Prostate gland (tissue), 2 donors: ENCODE data around the gene TMEM176A.

Source experiments
- POLR2A ChIP-seq: fragments of 450-650 bp; IDR thresholded peaks from one replicate; pipeline ENCODE4 v1.6.1; 2016; ENCODE audit warnings: antibody characterized with exemption, mild to moderate bottlenecking
- POLR2AphosphoS5 ChIP-seq: sonication (generic); formaldehyde crosslinking; IDR thresholded peaks from one replicate; pipeline ENCODE4 v1.6.1; 2017; ENCODE audit warnings: antibody characterized with exemption
- TF ChIP-seq, protein P1 (sequence below), 4 experiments: fragments of 200-600 bp in 2 of 4; fragments of 450-650 bp in 2 of 4; sonication (generic) in 2 of 4; IDR thresholded peaks; 1 replicate in 3 of 4; 2 replicates in 1 of 4; pipeline ENCODE4 v1.5.1; 2016 to 2019; ENCODE audit warnings: antibody characterized with exemption in 4 of 4, mild to moderate bottlenecking in 2 of 4, moderate library complexity in 2 of 4

DNA sequence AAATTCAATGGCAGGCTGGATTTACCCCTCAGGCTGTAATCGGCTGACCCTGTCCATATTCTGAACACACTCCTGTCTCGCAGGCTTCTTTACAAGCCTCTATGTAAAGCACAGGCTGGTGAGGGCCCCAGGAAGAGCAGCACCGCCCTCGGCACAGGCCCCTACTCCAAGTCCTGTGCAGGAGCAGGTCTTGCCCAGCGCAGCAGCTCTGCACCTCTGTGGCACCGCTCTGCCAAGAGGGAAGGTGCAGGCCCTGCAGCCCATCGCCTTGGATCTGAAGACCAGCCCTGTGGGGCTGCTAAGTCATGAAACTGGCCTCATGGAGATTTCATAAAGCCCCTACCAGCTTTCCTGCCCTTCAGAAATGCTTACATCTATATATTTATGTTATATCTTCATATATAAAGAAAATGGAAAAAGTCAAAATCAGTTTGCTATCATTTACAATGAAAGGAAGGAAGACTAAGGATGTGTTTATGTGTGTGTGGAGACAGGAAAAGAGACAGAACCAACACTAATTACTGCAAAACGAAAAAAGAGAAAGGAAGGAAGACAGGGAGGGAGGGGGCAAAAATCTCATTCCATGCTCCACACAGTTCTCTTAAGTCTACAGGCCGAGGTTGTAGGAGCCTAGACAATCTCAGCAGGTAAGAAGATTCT is 10.0 kb upstream of the TMEM176A start:
- TF ChIP-seq POLR2AphosphoS5 (no peak), POLR2A (no peak)
- TF ChIP-seq, protein P1, sequence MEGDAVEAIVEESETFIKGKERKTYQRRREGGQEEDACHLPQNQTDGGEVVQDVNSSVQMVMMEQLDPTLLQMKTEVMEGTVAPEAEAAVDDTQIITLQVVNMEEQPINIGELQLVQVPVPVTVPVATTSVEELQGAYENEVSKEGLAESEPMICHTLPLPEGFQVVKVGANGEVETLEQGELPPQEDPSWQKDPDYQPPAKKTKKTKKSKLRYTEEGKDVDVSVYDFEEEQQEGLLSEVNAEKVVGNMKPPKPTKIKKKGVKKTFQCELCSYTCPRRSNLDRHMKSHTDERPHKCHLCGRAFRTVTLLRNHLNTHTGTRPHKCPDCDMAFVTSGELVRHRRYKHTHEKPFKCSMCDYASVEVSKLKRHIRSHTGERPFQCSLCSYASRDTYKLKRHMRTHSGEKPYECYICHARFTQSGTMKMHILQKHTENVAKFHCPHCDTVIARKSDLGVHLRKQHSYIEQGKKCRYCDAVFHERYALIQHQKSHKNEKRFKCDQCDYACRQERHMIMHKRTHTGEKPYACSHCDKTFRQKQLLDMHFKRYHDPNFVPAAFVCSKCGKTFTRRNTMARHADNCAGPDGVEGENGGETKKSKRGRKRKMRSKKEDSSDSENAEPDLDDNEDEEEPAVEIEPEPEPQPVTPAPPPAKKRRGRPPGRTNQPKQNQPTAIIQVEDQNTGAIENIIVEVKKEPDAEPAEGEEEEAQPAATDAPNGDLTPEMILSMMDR (IDR thresholded peaks at IDR 0.05): no peak
